Activated naive CD4-positive, alpha-beta T cell treated with Interleukin-2 at 50 U/mL for 16 hours (primary cell): Measurements from ENCODE around the gene YY1.
"Not testable (repeated sequence)": the region's sequence is repeated elsewhere in the genome, so short reads cannot be mapped to it uniquely, and the experiment has no call there.

Source experiments
- DNase-seq: peaks from one replicate; pipeline ENCODE4 v3.0.0-alpha.2; 2020

The YY1 gene

DNA sequence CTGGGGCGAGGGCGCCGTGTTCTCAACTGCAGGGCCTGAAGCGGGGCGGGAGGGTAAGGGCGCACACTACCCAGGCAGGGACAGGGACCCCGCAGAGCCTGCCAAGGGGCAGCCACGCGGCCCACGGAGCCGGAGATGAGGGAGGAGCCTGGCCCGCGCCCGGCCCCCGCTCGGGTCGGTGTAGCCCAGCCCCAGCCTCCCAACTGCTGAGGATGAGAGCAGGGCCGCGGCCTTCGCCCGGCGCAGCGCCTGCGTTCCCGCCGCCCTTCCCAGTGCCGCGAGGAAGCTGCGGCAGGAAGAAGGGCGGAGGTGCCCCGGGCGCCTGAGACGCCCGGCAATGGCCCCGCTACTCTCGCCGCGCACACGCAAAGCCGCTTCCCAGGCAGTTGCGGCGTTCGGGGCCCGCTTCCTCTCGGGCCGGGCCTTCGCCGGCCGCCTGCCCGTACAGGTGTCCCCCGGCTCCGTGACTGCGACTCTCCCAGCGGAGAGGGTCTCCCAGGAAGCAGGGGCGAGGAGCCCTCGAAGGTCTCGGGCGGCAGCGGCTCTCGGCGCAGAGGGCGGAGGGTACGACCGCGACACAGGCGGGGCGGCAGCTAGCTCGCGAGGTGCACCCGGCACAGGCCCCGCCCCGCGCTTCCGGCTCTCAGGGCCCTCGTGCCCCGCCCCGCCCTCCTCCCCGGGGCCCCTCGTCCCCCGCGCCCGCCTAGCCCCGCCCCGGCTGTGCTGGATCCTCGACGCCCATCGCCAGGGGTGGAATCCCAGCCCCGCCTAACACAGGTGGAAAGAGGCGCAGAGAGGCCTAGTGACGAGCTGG lies 24.8 kb upstream of the YY1 start:
- peak; percentile 94 for DNase-seq

DNA sequence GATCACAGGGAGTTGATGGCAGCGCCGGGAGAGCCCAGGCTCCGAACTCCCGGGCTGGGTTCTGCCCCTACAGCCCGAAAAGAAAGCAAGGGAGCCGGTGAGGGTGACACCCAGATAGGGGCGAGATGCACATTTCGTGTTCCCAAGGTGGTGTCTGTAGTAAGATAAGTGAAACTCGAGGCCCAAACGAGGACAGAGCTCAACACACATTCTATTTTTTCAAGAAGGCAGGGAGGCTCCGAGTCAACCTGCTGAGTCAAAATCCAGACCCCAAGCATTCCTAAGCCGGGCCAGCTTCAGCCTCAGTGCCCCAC lies 24.2 kb upstream of the YY1 start:
- DNase-seq, result no peak

DNA sequence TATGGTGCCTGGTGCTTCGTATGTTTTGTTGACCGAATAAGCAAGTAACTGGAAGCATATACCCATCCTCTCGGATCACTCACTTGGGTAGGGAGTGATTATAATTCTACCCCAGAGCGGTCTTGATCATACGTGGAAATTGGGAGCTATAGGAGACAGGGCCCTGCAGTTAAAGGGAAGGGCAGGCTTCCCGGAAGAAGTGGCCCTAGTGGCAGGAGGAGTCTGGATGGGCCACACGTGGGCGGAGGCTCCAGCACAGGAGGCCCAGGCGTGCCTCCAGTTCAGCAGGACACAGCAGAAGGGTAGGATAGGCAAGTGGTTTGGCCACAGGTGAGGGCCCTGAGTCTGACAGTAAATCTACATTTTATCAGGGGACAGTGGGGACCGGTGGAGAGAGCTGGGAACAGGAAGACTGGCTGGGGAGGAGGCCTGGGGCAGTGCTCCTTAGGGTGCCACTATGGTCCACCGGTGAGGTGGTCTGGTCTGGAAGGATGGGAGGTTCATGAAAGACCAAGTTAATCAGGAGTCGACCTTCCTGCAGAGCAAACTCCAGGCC lies 23.5 kb upstream of the YY1 start:
- DNase-seq, result no peak

DNA sequence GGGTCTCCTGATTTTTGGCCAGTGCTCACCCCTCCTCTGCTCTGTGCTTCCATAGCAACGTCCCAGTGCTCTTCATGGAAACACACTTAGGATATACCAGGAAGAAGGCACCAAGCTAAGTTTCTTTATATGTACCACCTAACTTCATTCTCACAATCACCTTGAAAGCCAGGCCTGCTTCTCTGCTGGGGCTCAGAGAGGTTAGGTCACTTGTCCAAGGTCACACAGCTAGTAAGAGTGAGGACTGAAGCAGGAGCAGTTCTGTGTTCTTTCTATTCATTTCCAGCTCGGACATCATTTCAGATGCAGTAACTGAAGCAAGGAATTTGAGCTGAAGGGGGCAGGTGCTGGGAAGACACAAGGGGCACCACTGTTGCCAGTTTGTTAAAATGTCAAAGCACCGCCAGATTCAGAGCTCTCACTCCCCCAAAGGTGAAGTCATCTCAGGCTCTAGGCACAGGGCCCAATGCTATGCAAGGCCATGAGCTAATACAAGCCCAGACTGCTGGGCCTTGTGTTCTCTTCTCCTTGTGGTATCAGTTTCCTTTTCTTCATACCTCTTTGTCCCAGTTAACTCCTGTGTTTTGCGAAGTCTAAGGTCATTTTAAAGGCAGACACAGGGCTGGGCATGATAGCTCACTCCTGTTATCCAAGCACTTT lies 19.7 kb upstream of the YY1 start:
- DNase-seq, result no peak

DNA sequence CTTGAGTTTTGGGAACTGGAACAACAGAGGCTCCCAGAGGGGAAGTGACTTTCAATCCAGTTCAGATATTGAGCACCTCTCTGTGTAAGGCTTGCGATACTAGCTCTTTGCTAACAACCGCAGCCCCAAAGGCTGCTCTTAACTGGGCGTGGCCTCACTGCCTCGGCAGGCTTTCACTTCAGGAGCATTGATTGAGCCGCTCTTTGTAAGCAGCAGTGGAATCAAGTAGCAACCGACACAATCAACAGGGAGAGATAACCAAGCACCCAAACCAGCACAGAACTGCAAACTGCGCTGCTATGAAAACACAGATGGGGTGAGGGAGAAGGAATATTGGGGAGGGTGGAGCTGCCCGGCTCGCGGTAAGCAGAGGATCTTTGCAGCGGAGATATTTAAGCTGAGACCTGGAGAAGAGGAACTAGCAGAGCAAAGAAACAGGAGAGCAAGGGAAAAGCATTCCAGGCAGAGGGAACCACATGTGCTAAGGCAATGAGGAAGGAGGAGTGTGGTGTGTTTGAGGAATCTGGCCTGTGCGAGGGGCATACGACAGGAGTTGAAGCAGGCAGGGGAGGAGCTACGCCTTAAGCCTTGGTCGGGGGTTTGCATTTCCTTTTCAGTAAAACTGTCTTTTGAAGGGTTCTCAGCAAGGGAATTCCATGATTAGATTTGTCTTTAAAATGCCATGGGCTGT lies 17.3 kb upstream of the YY1 start:
- peak; percentile 74 for DNase-seq

DNA sequence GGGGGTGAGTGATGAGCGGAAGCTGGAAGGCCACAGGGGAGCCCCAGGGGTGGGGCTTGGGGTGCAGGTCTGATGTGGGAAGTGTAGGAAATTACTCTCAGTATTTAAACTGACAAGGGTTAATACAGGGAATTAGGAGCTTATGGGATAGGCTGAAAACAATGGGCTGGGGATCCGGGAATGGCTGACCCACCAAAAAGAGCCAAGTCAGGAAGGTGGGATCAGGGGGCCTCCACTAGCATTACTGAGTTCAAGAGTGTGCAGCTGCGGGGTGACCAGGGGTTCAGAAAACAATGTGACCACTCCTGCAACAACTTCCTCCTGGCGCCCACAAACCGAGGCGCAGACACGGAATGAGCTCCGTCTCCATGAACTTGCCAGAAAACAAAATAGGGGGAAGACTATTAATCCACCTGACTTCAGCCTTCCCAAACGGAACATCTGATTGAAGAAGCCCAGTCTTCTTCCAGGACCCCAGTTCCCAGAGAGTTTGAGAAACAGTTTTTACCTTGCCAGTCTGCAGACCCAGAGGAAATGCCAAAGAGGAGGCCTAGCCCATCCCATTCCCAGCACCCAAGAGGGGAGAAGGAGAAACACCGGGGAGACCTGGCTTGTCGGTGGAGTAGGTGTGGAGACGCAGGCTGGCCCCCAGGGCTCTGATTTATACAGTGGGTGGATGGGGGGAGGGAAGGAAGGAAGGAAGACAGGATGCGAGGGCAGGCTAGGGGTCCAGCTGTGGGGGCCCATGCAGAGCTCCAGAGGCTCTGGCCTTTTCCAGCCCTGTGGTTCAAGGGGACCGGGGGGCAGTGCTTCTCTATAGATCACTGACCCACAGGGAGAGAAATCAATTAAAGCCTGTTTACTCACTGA lies 16.5 kb upstream of the YY1 start:
- DNase-seq, result no peak

DNA sequence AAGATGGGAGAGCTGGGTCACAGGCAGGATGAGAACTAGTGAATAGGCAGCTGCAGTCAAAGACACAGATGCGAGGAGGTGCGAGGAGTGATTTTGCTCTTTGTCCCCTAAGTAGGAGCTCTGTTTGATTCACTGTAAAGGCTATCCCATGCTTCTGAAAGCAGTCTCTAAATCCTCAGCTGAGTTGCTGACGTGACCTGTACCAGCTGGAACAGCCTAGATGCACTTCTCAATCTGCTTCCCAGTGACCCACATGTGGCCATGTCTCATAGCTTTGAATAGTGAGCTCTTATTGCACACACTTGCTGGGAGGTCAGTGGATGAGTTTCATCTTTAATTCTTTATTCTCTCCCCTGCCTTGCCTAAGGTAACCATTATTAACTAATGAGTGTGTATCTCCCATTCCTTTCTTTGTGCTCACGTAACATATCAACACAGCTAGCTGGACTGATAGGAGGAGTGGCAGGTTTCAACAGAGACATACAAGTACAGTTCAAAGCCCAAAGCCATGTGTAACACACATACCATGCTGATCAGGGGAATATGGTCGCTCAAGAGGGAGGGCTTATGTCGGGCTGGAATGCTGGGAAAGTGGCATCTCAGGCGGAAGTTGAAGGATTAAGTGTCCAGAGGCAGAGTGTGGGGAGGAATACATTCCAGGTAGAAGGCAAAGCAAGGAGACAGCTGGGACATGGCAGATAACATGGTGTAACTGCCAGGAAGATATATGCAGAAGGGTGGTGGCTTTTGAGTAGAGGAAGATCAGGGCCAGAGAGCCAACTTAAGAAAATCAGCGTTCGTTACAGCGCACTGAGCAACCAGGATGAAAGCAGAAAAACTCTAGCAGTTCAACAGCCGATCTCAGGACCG lies 15.4 kb upstream of the YY1 start:
- DNase-seq, result no peak

DNA sequence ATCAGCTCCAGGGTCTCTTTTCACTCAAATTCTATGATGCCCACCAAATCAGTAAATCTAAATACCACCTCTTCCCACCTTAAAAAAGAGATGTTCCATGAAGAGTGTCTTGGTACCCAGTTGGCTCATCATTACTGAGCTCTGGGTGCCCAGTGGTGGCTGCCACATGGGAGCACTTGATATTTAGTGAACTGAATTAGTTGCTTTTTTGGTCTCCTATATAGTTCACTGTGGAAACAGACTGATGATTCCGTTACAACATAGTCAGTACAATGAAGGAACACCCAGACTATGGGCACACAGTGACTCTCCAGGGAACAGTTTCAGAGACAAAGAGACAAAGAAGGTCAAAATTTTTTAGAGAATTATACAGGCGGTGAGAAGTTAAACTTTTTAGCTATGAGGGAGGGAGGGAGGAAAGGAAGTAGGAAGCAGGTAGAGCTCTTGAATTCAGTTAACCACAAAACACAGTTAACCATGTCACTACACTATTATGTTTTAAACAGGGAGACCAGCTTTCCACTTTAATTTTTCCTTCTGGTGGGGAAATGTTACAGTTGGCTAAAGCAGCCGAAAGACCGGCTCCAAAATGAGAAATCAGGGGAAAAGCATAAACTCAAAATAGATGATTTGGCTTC lies 14.6 kb upstream of the YY1 start:
- no peak for DNase-seq

DNA sequence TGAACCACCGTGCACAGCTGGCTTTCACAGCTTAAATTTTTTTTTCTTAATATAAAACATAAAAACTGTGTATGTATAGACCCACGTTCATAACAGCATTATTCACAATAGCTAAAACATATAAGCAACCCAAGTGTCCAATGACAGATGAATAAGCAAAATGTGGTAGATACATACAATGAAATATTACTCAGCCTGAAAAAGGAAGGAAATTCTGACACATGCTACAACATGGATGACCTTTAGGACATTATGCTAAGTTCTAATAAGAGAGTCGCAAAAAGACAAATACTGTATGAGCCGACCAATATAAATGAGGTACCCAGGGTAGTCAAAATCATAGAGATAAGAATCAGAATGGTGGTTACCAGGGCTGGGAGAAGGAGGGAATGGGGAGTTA lies 13.8 kb upstream of the YY1 start:
- DNase-seq, result no peak

DNA sequence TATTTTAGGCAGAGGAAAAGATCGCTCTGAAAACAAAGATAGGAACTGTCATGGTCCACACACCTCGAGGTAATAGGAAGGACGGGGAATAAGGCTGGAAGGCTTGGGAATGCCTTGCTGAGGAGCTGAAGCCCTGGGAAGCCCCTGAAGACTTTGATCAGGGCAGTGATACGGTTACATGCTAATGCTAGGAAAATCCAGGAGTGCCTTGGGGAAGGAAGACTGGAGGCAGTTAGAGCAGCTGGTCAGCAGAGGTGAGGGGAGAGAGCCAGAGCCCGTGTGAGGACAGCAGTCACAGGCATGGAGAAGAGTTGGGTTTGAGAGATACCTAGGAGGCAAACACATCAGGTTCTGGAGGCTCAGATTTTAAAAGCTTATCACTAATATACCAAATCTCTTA lies 8.6 kb upstream of the YY1 start:
- DNase-seq, result no peak

DNA sequence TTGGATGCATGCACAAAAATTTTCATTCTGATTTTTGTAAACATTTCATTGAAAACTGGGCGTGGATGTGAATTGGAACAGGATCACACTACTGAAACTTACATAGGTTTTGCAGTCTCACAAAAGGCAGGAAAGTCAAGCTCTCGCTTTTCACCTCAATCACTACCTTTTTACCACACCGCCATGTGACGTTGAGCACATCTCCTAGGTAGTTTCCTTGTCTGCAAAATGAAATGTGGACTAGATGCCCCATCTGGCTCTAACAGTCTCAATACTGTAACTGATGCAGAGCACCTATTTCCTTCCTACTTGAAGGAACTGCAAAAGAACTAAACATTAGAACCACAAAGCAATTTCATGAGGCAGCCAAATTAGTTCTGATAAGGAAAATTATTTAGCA lies 4.4 kb upstream of the YY1 start:
- no peak for DNase-seq

DNA sequence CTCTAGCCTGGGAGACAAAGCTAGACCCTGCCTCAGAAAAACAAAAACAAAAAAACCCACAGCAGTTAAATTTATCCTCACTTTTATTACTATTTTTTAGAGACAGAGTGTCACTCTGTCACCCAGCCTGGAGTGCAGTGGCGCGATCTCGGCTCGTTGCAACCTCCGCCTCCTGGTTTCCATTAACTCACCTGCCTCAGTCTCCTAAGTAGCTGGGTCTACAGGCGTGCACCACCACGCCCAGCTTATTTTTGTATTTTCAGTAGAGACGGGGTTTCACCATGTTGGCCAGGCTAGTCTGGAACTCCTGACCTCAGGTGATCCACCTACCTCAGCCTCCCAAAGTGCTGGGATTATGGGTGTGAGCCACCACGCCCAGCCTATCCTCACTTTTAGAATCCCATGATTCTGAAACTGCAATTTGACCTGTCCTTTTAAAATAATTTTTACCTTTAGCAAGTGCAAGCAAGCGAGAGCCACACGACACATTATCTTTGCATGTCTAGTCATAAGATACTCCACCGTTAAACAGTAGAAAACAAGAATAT lies 2.6 kb upstream of the YY1 start:
- DNase-seq, result not testable (repeated sequence)

DNA sequence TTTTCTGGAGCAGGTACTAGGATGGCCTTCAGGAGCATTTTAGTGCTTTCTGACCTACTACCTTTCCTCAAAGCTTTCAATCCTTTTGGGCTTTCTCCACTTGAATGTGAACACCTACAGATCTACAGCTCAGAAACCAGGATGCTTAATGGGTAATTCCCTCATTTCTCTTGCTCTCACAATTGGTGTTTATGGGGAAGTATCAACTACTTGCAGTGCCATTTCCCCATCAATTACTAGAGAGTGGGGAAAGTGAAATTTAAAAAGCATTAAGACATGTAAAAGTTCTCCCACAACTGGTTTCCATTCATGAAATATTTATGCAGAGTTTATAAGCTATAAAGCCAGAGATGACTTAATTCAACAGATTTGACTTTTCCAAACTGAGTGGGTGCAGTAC lies 2.1 kb upstream of the YY1 start:
- DNase-seq, result no peak

DNA sequence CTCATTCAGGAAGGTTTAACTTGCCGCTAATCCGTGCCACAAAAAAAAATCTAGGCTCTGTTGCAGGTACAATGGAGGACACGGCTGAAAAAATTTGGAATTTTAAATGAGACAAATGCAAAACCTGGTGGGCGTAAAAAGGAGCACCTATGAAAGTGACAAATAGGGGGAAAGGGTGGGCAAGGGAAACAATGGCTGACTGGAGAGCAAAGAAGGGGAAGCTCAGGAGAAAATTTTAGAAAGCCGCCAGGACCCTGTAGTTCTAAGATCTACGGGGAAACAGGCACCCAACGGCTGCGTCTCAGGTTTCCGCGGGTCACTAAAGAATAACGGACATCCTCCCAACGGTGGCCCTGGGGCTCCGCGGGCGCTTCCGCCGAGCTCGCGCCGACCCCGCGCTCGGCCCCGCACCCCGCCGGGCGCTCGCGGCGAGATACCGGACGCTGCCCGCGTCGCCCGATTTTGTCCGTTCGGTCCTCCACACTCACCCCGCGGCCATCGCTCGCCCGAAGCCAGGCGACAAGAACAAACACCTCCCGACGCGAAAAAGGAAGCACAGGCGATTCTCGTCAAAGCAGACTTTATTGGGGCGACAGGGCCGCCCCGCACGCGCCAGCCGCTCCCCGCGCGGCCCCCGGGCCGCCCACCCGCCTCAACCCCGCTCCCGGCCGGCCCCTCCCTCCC lies 1.1 kb upstream of the YY1 start:
- peak; percentile 66 for DNase-seq

DNA sequence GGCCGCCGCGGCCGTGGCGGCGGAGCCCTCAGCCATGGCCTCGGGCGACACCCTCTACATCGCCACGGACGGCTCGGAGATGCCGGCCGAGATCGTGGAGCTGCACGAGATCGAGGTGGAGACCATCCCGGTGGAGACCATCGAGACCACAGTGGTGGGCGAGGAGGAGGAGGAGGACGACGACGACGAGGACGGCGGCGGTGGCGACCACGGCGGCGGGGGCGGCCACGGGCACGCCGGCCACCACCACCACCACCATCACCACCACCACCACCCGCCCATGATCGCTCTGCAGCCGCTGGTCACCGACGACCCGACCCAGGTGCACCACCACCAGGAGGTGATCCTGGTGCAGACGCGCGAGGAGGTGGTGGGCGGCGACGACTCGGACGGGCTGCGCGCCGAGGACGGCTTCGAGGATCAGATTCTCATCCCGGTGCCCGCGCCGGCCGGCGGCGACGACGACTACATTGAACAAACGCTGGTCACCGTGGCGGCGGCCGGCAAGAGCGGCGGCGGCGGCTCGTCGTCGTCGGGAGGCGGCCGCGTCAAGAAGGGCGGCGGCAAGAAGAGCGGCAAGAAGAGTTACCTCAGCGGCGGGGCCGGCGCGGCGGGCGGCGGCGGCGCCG lies 381 bp downstream of the YY1 start:
- peak; percentile 33 for DNase-seq

DNA sequence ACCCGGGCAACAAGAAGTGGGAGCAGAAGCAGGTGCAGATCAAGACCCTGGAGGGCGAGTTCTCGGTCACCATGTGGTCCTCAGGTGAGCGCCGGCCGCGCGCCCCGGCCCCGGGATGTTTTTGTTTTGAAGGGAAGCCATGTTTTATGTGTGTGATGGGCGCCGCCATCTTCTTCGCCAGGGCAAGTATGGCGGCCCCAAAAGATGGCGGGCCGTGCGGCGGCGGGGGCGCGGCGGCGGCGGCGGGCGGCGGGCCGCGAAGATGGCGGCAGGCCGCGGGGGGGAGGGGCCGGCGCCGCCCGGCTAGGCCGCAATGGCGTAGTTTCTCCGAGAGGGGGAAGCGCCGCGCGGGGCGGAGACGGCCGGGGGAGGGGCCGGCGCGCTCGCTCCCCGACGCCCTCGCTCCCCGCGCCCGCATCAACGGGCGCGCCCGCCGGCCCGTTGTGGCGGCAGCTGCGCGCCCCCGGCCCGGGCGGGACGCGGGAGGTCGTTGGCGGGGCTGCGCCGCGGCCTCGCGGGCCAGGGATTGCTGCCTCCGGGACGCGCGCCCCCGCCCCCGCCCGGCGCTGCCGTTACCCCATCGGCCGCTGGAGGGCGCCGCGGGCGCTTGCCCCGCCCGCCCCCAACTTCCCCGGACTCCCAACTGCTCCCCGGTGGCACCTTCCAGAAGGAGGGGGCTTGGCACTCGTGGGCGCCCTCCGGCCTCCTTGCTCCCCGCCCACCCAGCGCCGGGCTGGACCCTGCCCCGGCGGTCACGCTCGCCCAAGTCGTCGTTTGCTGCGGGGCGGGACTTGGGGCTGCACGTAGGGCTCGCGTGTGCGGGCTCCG lies 1.1 kb downstream of the YY1 start:
- peak; percentile 87 for DNase-seq

DNA sequence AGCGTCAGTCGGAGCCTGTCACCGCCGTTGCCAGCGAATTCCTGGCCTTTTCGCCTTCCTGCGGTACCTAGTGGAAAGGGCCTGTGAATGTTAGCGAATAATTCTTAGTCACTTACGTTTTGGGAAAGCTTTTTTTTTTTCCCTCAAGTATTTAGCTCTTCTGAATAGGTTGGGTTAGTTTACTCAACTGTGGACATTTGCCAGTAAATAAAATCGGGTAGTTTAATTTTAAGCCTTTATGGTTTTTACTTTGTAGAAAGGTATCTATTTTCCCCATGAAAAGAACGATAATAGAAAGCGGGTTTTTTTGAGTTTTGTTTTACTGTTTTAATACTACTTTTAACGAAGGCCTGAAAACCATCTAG lies 1.7 kb downstream of the YY1 start:
- DNase-seq, result no peak

DNA sequence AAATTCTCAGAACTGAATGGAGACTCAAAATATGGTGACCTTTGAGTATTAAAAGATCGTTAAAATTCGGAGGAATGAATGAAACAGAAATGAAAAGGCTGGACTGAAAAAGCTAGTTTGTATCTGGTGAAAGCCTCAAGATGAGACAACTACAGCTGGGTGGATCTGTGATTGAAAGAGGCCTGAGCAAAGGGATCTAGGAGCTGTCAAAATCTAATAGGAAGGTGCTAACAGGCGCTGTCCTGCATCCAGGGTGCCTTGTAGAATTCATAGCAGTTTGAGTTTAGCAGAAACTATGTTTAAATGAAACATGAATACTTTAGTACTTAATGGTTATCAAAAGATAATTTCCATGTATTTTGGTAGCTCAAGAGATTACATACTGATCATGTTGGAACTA lies 2.3 kb downstream of the YY1 start:
- DNase-seq, result no peak

DNA sequence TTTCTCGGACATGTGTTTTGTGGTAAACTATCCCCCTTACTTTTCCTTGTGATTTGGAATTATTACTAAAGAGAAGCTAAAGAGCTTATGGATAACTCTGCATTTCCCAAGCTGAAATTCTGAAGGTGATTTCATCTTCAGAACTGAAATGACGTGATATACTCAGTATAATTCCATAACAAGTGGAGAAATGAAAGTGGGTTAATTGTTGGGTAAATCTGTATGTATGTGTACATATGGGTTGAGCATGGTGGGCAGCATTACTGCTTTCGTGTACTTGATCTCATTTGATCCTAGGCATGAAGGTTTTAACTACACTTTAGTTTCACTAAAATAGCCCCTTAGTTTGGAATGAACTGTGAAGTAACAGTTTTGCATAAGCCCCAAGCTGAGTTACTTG lies 4.1 kb downstream of the YY1 start:
- no peak for DNase-seq
